A549 treated with RU486 at 1 μM for 4 hours (cell line): ENCODE data around the gene VPS50. TPM values are rescaled to one million over a fixed set of nuclear protein-coding genes. Genes with fewer than 3 reads are reported as not detected.

ENCODE experiments used
- total RNA-seq: library from RNA; stranded (reverse); fragments of 200-300 nt; extraction: Qiagen RNA extraction; gene quantifications from 5 replicates; pipeline ENCODE4 v1.2.3, GENCODE V29; 2022; ENCODE audit warnings: low read depth

VPS50 gene, protein sequence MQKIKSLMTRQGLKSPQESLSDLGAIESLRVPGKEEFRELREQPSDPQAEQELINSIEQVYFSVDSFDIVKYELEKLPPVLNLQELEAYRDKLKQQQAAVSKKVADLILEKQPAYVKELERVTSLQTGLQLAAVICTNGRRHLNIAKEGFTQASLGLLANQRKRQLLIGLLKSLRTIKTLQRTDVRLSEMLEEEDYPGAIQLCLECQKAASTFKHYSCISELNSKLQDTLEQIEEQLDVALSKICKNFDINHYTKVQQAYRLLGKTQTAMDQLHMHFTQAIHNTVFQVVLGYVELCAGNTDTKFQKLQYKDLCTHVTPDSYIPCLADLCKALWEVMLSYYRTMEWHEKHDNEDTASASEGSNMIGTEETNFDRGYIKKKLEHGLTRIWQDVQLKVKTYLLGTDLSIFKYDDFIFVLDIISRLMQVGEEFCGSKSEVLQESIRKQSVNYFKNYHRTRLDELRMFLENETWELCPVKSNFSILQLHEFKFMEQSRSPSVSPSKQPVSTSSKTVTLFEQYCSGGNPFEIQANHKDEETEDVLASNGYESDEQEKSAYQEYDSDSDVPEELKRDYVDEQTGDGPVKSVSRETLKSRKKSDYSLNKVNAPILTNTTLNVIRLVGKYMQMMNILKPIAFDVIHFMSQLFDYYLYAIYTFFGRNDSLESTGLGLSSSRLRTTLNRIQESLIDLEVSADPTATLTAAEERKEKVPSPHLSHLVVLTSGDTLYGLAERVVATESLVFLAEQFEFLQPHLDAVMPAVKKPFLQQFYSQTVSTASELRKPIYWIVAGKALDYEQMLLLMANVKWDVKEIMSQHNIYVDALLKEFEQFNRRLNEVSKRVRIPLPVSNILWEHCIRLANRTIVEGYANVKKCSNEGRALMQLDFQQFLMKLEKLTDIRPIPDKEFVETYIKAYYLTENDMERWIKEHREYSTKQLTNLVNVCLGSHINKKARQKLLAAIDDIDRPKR
- total RNA-seq: 4.8 to 6.6 TPM (median 5.5 TPM) in 5 replicates

GRCh38 chr7:93231799-93232672, at the start of gene VPS50:
Gene VPS50, plus strand, starts transcription at chr7:93232366. Its CDS starts 102 bp downstream, at chr7:93232468.

DNA sequence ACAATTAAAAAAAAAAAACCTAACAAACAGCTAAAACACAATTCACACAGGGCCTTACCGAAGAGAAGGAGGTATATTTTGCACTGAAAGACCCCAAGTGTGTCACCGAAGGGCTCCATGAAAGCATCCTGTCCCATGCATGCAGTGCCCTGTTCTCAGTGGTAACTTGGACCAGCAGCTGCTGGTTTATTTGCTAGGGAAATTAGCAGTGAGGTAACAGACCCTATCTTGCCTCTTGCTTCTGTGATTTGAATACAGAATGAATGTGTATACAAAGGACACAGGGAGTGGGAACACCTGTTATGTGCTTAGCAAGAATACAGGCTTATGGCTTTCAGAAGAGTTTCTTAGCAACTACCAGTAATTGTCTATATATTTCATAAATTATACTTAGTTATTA, 5.9 kb upstream of the VPS50 start, which contains the start of gene HEPACAM2:
HEPACAM2 (minus strand) TSS at position 160 of the 400 bp plus-strand sequence.

Other genes starting within 250 kb of the VPS50 start
- 1.8 to 7.4 TPM (median 5.9 TPM) in 5 replicates for gene SAMD9, start 114.4 kb upstream of the VPS50 start, total RNA-seq
- 0.58 to 1.2 TPM (median 0.72 TPM) in 5 replicates for gene SAMD9L, start 84.0 kb upstream of the VPS50 start, total RNA-seq
- not detected in 5 replicates for gene HEPACAM2, start 5.9 kb upstream of the VPS50 start, total RNA-seq